Stomach smooth muscle (tissue), 2 donors: ENCODE results near the gene CCDC194.

Experiments used
- H3K27ac ChIP-seq: one replicate; pipeline ENCODE4 v1.7.0; 2013; ENCODE audit warnings: mild to moderate bottlenecking, low read length, inconsistent platforms
- H3K27me3 ChIP-seq, 2 donors: one replicate each; pipeline ENCODE4 v1.7.0; 2013; ENCODE audit warnings: low read length in 2 of 2; ENCODE audit not compliant: insufficient read depth in 2 of 2, control insufficient read depth in 1 of 2
- H3K36me3 ChIP-seq, 2 donors: one replicate each; pipeline ENCODE4 v1.7.0; 2013; ENCODE audit warnings: low read length in 2 of 2; ENCODE audit not compliant: control insufficient read depth in 2 of 2, insufficient read depth in 2 of 2
- H3K4me1 ChIP-seq: one replicate; pipeline ENCODE4 v1.7.0; 2013; ENCODE audit warnings: low read length; ENCODE audit not compliant: control insufficient read depth, insufficient read depth
- H3K4me3 ChIP-seq, 2 donors: one replicate each; pipeline ENCODE4 v1.7.0; 2013; ENCODE audit warnings: low read length in 2 of 2
- H3K9ac ChIP-seq, 2 donors: one replicate each; pipeline ENCODE4 v1.7.0; 2013; ENCODE audit warnings: low read length in 2 of 2, mild to moderate bottlenecking in 1 of 2
- H3K9me3 ChIP-seq, 2 donors: one replicate each; pipeline ENCODE4 v1.7.0; 2013; ENCODE audit warnings: low read length in 2 of 2; ENCODE audit not compliant: control insufficient read depth in 2 of 2
- donor health status: healthy.
- donor health status: Pancreatic carcinoma.

CCDC194 gene

DNA sequence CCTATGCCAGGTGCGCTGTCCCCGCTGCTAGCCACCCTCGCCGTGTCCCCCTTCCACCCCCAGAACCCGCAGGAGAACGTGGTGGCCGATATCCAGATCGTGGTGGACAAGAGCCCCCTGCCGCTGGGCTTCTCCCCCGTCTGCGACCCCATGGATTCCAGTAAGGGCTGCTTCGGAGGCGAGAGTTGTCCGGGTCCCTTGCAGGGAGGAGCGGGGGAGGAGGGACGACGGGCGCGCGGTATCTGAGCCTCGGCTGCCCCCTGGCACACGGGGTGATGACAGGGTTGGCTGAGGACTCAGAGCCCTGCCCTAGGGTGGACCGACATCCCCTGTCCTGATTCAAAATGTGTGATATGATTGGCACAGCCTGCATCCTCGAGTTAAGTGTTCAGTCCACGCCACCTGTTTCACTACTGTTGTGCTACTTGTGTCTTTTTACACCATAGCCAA lies 26.5 kb upstream of the CCDC194 start:
- Histone ChIP-seq H3K9ac (peak overlapping the region; percentile 49 to 55), H3K4me3 (peak overlapping the region; percentile 81 to 84), H3K27ac (no peak overlapping the region), H3K36me3 (peaks cover 0 to 5% of the 10 kb centered on the region in 2 donors), H3K9me3 (no peaks in the 10 kb centered on the region), H3K4me1 (peaks cover 10% of the 10 kb centered on the region), H3K27me3 (no peaks in the 10 kb centered on the region)

DNA sequence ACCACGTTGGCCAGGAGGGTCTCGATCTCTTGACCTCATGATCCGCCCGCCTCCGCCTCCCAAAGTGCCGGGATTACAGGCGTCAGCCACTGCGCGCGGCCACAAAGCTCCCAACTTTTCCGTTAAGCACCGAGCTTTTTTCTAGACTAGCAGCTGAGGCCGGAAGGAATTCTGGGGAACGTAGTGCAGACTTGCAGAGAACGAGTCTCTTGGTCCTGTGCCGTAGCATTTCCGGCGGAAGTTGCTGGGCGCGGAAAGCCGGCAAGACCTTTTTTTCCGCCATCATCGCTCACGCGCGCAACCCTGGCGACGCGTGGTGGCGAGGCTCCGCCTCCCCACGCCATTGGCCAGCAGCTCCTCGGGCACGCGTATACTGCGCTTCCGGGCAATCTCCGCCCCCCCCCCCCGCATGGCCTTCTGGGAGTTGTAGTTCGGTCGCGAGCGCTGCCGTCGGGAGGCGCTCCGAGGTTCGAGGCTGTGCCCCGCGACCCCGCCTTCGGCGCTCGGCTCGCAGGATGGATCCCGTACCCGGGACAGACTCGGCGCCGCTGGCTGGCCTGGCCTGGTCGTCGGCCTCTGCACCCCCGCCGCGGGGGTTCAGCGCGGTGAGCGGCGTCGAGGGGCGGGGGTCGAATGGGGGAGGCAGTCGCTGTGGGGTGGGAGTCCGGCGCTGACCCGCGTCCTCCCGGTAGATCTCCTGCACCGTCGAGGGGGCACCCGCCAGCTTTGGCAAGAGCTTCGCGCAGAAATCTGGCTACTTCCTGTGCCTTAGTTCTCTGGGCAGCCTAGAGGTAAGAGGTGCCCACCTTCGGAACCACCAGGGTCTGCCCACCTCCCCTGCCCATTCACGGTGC lies 25.9 kb upstream of the CCDC194 start, which contains the start of gene MVB12A:
MVB12A (plus strand) TSS at position 427 of the 854 bp plus-strand sequence; CDS start at position 516, 89 bp downstream.
- H3K9ac ChIP-seq, result peak within 1 kb of the TSS; percentile 54 to 74

DNA sequence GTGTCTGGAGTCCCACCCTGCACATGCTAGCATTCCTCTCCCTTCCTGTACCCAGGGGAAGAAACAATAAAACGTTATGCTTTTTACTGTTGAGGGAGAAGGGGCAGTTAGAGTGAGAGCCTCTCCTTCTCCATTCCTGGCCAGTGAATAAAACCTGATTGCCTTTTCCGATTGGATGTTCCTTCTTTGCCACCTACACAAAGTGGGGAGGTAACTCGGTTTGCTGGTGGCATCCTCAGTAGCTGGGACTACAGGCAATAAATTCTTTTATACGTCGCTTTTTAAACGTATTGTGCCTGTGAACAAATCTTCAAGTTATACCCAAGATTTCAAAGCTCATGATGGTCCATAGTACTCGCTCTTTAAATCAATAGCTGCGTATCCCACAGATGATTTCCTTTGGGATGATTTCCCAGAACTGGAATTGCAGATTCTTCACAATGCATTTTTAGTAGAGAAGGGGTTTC lies 25.2 kb upstream of the CCDC194 start:
- H3K9ac ChIP-seq, result peak overlapping the region; percentile 54 to 74
- no peaks in the 10 kb centered on the region for H3K27me3 ChIP-seq
- H3K4me3 ChIP-seq, result peak overlapping the region; percentile 58 to 81

More for the DNA sequence above, 25.9 kb upstream of the CCDC194 start, which contains the start of gene MVB12A:
- Histone ChIP-seq H3K27me3 (no peaks in the 10 kb centered on the region), H3K36me3 (peaks cover 0 to 5% of the 10 kb centered on the region in 2 donors), H3K9me3 (no peaks in the 10 kb centered on the region), H3K27ac (peak within 1 kb of the TSS; percentile 70), H3K4me1 (peaks cover 10% of the 10 kb centered on the region), H3K4me3 (peak within 1 kb of the TSS; percentile 81 to 84)

DNA sequence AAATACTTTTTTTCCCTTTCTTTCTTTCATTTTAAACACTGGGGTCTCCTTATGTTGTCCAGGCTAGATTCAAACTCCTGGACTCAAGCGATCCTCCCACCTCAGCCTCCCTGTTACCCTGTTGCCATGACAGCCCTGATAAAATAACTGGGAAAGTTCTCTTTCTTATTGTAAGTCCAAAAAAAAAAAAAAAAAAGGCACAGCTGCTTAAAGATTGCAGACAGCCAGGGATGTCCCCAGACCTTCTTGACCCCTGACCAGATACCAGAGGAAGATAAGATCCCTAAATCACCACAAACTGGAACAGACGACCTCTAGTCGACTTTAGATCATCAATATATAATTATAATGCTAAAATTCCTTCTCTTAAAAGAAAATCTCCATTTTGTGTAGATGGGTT lies 24.7 kb upstream of the CCDC194 start:
- no peak overlapping the region for H3K4me3 ChIP-seq
- no peak overlapping the region for H3K9ac ChIP-seq
- peaks cover 0 to 2% of the 10 kb centered on the region in 2 donors for H3K36me3 ChIP-seq
- H3K9me3 ChIP-seq, result no peaks in the 10 kb centered on the region
- peaks cover 13% of the 10 kb centered on the region for H3K4me1 ChIP-seq
- H3K27ac ChIP-seq, result no peak overlapping the region
- H3K27me3 ChIP-seq, result no peaks in the 10 kb centered on the region

More for the DNA sequence above, 25.2 kb upstream of the CCDC194 start:
- H3K9me3 ChIP-seq, result no peaks in the 10 kb centered on the region
- H3K27ac ChIP-seq, result peak overlapping the region; percentile 70
- peaks cover 0 to 5% of the 10 kb centered on the region in 2 donors for H3K36me3 ChIP-seq
- H3K4me1 ChIP-seq, result peaks cover 13% of the 10 kb centered on the region

DNA sequence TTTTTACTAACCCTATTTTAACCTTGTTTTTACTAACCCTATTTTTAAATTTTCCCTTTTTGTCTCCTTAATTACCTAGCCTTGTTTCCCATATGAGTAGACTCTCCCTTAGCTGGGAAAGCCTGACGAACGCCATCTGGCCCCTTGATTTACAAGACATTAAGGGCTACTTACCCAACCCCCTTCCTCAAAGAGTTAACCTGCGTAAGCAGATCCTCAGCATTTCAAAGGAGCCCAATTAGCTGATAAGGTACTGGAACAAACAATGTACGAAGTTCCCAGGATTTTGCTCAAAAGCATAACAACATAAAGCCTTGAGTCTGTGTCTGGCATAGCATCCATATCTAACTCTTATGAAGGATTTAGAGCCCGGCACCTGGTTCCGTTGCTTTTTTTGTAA lies 21.1 kb upstream of the CCDC194 start:
- Histone ChIP-seq H3K36me3 (no peaks in the 10 kb centered on the region), H3K27me3 (no peaks in the 10 kb centered on the region), H3K9me3 (no peaks in the 10 kb centered on the region), H3K9ac (no peak overlapping the region), H3K27ac (no peak overlapping the region), H3K4me1 (peaks cover 16% of the 10 kb centered on the region), H3K4me3 (no peak overlapping the region)

DNA sequence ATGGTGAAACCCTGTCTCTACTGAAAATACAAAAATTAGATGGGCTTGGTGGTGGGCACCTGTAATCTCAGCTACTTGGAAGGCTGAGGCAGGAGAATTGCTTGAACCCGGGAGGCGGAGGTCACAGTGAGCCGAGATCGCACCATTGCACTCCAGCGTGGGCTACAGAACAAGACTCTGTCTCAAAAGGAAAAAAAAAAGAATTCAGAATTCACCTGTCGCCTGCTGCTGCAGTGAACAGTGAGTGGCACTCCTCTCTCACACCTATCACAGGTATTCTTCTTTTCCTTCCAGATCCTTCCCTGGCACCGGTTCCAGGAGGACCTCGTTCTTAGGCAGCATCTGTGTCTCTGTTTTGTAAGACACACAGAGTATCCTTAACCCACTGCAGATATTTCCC lies 20.1 kb upstream of the CCDC194 start:
- Histone ChIP-seq H3K4me1 (peaks cover 14% of the 10 kb centered on the region), H3K9ac (no peak overlapping the region), H3K36me3 (no peaks in the 10 kb centered on the region), H3K27me3 (no peaks in the 10 kb centered on the region), H3K27ac (no peak overlapping the region), H3K9me3 (no peaks in the 10 kb centered on the region), H3K4me3 (no peak overlapping the region)

DNA sequence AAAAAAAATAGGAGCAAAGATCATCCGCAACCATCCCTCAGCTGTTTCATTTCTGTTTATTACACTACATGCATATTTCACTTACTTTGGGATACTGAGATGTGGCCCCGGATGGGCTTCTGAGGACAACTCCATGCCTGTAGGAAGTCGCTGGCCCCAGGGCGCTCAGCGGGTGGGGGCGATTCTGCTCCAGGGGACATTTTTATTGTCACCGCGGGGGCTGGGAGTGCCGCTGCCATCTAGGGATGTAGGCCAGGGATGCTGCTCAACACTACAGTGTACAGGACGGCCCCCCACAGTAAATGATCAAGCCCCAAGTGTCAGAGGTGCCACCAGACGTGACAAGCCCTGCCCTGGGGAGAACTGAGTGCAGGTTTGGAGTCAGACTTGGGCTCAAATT lies 17.8 kb upstream of the CCDC194 start:
- H3K9me3 ChIP-seq, result no peaks in the 10 kb centered on the region
- no peaks in the 10 kb centered on the region for H3K36me3 ChIP-seq
- no peak overlapping the region for H3K27ac ChIP-seq
- no peak overlapping the region for H3K9ac ChIP-seq
- no peak overlapping the region for H3K4me3 ChIP-seq
- no peaks in the 10 kb centered on the region for H3K27me3 ChIP-seq
- peaks cover 12% of the 10 kb centered on the region for H3K4me1 ChIP-seq

DNA sequence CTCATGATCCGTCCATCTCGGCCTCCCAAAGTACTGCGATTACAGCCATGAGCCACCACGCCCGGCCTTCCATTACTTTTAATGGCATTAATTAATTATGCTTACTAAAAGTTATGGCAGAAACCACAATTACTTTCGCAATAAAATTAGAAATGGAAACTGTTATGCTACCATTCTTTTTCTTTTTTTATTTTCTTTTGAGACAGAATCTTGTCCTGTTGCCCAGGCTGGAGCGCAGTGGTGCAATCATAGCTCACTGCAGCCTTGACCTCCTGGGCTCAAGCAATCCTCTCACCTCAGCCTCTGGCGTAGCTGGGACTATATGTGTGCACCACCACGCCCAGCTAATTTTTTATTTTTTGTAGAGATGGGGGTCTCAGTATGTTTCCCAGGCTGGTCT lies 16.0 kb upstream of the CCDC194 start:
- Histone ChIP-seq H3K27ac (no peak overlapping the region), H3K27me3 (no peaks in the 10 kb centered on the region), H3K4me1 (peaks cover 22% of the 10 kb centered on the region), H3K4me3 (no peak overlapping the region), H3K9ac (no peak overlapping the region), H3K36me3 (no peaks in the 10 kb centered on the region), H3K9me3 (no peaks in the 10 kb centered on the region)

DNA sequence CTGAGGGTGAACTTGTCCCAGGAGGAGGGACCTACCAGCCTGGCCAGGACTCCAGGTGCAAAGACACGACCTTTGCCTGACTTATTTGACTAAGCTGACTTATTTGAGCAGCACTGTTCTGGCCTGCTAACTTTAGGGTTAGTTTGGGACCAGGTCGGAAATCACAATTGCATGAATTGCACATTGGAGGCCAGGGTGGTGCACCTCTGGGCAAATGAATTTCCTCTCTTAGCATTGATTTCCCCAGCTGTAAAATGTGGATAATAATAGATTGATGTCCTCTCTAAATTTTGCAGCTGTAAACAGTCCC lies 12.8 kb upstream of the CCDC194 start:
- Histone ChIP-seq H3K36me3 (no peaks in the 10 kb centered on the region), H3K4me3 (peak overlapping the region in 1 of 2 donors; percentile 69), H3K9me3 (no peaks in the 10 kb centered on the region), H3K27me3 (no peaks in the 10 kb centered on the region), H3K27ac (no peak overlapping the region), H3K4me1 (peaks cover 10% of the 10 kb centered on the region), H3K9ac (no peak overlapping the region)

DNA sequence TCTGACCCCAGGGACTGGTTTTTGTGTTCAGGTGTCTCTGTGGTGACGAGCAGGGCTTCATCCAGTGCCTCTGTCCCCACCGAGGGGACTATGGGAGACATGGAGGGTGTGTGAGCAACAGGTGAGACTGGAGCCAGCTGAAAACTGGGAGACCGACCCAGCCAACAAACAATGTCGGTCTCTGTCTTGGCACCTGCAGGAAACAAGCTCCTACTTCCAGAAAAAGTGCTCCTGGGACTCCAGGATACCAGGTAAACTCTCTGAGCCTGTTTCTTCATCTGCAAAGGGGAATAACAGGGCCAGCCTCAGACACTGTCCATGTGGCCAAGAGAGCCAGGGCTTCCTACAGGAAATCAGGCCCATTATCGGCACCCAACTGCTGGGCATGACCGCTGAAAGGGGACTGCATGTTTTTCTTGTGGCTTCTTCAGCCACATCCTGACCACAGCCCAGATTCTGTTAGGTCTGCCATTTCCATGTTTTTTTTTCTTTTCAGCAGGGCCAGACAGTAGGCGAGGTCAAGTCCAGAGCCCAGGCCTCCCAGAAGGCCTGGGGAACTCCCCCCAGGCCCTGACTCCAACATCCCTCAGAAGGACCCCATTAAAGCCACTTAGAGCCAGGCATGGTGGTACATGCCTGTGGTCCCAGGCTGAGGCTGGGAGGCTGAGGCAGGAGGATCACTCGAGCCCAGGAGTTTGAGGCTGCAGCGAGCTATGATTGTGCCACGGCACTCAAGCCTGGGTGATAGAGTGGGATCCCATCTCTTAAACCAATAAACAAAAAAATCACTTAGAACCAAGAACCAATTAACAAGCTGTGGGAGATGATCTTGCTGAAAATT lies 12.3 kb upstream of the CCDC194 start:
- no peak overlapping the region for H3K9ac ChIP-seq
- H3K36me3 ChIP-seq, result no peaks in the 10 kb centered on the region
- no peaks in the 10 kb centered on the region for H3K27me3 ChIP-seq
- peak overlapping the region; percentile 53 for H3K27ac ChIP-seq
- H3K9me3 ChIP-seq, result no peaks in the 10 kb centered on the region
- peaks cover 10% of the 10 kb centered on the region for H3K4me1 ChIP-seq
- peak overlapping the region in 1 of 2 donors; percentile 69 for H3K4me3 ChIP-seq
